CD4-positive, alpha-beta T cell (primary cell): ENCODE data around the gene SAC3D1. TPM values are rescaled to one million over a fixed set of nuclear protein-coding genes. Genes with fewer than 3 reads are reported as not detected.

ENCODE experiments used
- ATAC-seq: fragments of 200-7000 bp; cut with Tn5 transposase; one replicate; pipeline ENCODE4 v1.10.0; 2022; ENCODE audit warnings: mild to moderate bottlenecking; ENCODE audit not compliant: poor library complexity
- CTCF ChIA-PET: fragments of 350-600 bp; sonication (Branson Sonifier 250); formaldehyde crosslinking; loops from one replicate; lab custom pipeline; 2021; ENCODE audit warnings: antibody characterized with exemption, inconsistent platforms; lab: Charles Lee
- POLR2A ChIA-PET: fragments of 350-600 bp; sonication (Branson Sonifier 250); formaldehyde crosslinking; loops from one replicate; lab custom pipeline; 2021; ENCODE audit warnings: antibody characterized with exemption, inconsistent platforms; lab: Charles Lee
- DNase-seq, 14 experiments: peaks; one replicate each; pipeline ENCODE4 v3.0.0-alpha.2; 2013 to 2020; ENCODE audit warnings: mixed read lengths in 2 of 14
- H3K27ac ChIP-seq, 2 donors: one replicate each; pipeline versions ENCODE4 v1.5.1 to v1.7.0; 2013; ENCODE audit warnings: low read length in 2 of 2, low read depth in 1 of 2, mild to moderate bottlenecking in 1 of 2
- H3K27me3 ChIP-seq, 2 experiments: 1 replicate in 1 of 2; 2 replicates in 1 of 2; pipeline versions ENCODE4 v1.6.1 to v1.7.0; 2013; ENCODE audit warnings: low read length in 2 of 2, control low read depth in 1 of 2, mild to moderate bottlenecking in 1 of 2, moderate library complexity in 1 of 2; ENCODE audit not compliant: insufficient read depth in 2 of 2, control insufficient read depth in 1 of 2
- H3K36me3 ChIP-seq: one replicate; pipeline ENCODE4 v1.6.1; 2013; ENCODE audit warnings: low read length, control low read depth; ENCODE audit not compliant: insufficient read depth
- H3K4me1 ChIP-seq: one replicate; pipeline ENCODE4 v1.6.1; 2013; ENCODE audit warnings: low read length, control low read depth; ENCODE audit not compliant: insufficient read depth
- H3K4me3 ChIP-seq: one replicate; pipeline ENCODE4 v1.5.1; 2013; ENCODE audit warnings: mild to moderate bottlenecking, low read length, moderate library complexity
- H3K9me3 ChIP-seq, 2 experiments: 1 replicate in 1 of 2; 2 replicates in 1 of 2; pipeline versions ENCODE4 v1.6.1 to v1.7.0; 2013; ENCODE audit warnings: low read length in 2 of 2, mild to moderate bottlenecking in 2 of 2, control low read depth in 1 of 2, moderate library complexity in 1 of 2; ENCODE audit not compliant: control insufficient read depth in 1 of 2, insufficient read depth in 1 of 2
- H3K27ac Mint-ChIP-seq: one replicate; pipeline ENCODE4 v1.8.0; 2020; ENCODE audit warnings: mixed read lengths
- H3K27me3 Mint-ChIP-seq: one replicate; pipeline ENCODE4 v1.8.0; 2021; ENCODE audit warnings: mixed read lengths
- H3K36me3 Mint-ChIP-seq: one replicate; pipeline ENCODE4 v1.8.0; 2021; ENCODE audit warnings: low read depth, mixed read lengths
- H3K4me1 Mint-ChIP-seq: one replicate; pipeline ENCODE4 v1.8.0; 2021; ENCODE audit warnings: low read depth, mixed read lengths
- H3K4me3 Mint-ChIP-seq: one replicate; pipeline ENCODE4 v1.8.0; 2020; ENCODE audit warnings: mild to moderate bottlenecking, mixed read lengths
- H3K9me3 Mint-ChIP-seq: one replicate; pipeline ENCODE4 v1.8.0; 2020; ENCODE audit warnings: mixed read lengths
- intact Hi-C, 2 experiments: fragments of 100-400 bp; cut with DNase I in 1 of 2; cut with micrococcal nuclease in 1 of 2; formaldehyde crosslinking; loops; one replicate each; pipeline versions ENCODE4 v1.15.1 to v1.9.0; 2023 to 2025; cut with DNase I, micrococcal nuclease
- polyA plus RNA-seq, 2 donors: library from polyadenylated mRNA; unstranded; fragments of 120-200 nt; gene quantifications; one replicate each; pipeline ENCODE4 v1.2.1, GENCODE V29; 2013
- total RNA-seq, 174 experiments: library from RNA in 2 of 174; stranded (reverse) in 2 of 174; gene quantifications; one replicate each; pipeline ENCODE4 v1.2.3 and lab custom pipeline; 2021 to 2026
- TF ChIP-seq, protein P1 (sequence below): fragments of 200-600 bp; IDR thresholded peaks from one replicate; pipeline ENCODE4 v1.8.0; 2022; ENCODE audit warnings: antibody characterized with exemption, mild to moderate bottlenecking

Gene SAC3D1
- total RNA-seq = under 1 TPM; 0.49 to 0.78 TPM
- 9.0 TPM for polyA plus RNA-seq (2013, experiment 1 of 2)
- polyA plus RNA-seq (2013, experiment 2 of 2) = 7.0 TPM
- total RNA-seq (lab: John Stamatoyannopoulos, UW) = 0.91 to 22.9 (median 5.9) reads per million in 172 experiments

DNA sequence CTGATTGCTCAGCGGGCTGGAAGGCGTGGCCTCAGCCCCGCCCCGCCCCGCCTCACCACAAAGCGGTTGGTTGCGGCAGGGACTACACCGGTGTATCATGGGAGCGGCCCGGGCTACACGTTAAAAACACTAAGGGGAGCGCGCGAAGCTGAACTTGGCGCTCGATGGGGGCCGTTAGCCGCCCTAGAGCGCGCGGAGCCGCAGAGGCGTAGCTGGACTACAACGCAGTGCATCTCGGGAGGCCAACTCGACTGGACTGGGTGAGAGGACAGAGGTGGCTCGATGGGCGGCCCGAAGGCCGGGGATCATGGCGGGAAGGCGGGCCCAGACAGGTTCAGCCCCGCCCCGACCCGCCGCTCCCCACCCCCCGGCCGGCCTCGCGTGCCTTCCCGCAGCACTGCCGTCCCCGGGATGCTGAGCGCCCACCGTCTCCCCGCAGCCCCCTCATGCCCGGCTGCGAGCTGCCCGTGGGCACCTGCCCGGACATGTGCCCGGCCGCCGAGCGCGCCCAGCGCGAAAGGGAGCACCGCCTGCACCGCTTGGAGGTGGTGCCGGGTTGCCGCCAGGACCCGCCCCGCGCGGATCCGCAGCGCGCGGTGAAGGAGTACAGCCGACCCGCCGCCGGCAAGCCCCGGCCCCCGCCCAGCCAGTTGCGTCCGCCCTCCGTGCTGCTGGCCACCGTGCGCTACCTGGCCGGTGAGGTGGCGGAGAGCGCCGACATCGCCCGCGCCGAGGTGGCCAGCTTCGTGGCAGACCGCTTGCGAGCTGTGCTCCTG, at the start of gene SAC3D1:
Gene SAC3D1, plus strand, starts transcription at position 364 of the 776 bp plus-strand sequence. Its CDS starts 83 bp downstream, at position 447.
- ChIA-PET CTCF (interaction anchor here (0.8 to 2.6 kb wide), 5 partner anchors 12 to 76 kb away, joined by 3 to 20 read pairs (median 4); partner anchors contain the start of genes ARL2, SNX15, TM7SF2 and ZNHIT2), POLR2A (interaction anchor here (0.6 to 2.3 kb wide), 15 partner anchors 9 to 262 kb away, joined by 3 to 18 read pairs (median 6); partner anchors contain the start of genes ARL2, ATG2A, CDCA5 and FAU)
- H3K27me3 Mint-ChIP-seq = no peaks in the 10 kb centered on the region
- ATAC-seq = peak; percentile 87
- Histone ChIP-seq H3K4me3 (peak within 1 kb of the TSS; percentile 82), H3K36me3 (peaks cover 16% of the 10 kb centered on the region), H3K4me1 (peaks cover 32% of the 10 kb centered on the region), H3K27me3 (no peaks in the 10 kb centered on the region), H3K9me3 (no peaks in the 10 kb centered on the region), H3K27ac (peak within 1 kb of the TSS; percentile 56 to 84)
- H3K36me3 Mint-ChIP-seq = peaks cover 24% of the 10 kb centered on the region
- no peaks in the 10 kb centered on the region for H3K9me3 Mint-ChIP-seq
- H3K4me3 Mint-ChIP-seq = peak within 1 kb of the TSS; percentile 98
- peak; percentile 70 to 95 (median 80) for DNase-seq
- intact Hi-C loops = loop anchor here (1.0 to 2.0 kb wide), 3 partner anchors 14 to 44 kb away; partner anchors contain the start of genes SNX15 (in 2 of the 2), ARL2 (in 1 of the 2), CDCA5 (in 1 of the 2) and ZFPL1 (in 1 of the 2)
- peak within 1 kb of the TSS; percentile 93 for H3K27ac Mint-ChIP-seq
- TF ChIP-seq, protein P1, sequence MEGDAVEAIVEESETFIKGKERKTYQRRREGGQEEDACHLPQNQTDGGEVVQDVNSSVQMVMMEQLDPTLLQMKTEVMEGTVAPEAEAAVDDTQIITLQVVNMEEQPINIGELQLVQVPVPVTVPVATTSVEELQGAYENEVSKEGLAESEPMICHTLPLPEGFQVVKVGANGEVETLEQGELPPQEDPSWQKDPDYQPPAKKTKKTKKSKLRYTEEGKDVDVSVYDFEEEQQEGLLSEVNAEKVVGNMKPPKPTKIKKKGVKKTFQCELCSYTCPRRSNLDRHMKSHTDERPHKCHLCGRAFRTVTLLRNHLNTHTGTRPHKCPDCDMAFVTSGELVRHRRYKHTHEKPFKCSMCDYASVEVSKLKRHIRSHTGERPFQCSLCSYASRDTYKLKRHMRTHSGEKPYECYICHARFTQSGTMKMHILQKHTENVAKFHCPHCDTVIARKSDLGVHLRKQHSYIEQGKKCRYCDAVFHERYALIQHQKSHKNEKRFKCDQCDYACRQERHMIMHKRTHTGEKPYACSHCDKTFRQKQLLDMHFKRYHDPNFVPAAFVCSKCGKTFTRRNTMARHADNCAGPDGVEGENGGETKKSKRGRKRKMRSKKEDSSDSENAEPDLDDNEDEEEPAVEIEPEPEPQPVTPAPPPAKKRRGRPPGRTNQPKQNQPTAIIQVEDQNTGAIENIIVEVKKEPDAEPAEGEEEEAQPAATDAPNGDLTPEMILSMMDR = no peak
- peaks cover 20% of the 10 kb centered on the region for H3K4me1 Mint-ChIP-seq

DNA sequence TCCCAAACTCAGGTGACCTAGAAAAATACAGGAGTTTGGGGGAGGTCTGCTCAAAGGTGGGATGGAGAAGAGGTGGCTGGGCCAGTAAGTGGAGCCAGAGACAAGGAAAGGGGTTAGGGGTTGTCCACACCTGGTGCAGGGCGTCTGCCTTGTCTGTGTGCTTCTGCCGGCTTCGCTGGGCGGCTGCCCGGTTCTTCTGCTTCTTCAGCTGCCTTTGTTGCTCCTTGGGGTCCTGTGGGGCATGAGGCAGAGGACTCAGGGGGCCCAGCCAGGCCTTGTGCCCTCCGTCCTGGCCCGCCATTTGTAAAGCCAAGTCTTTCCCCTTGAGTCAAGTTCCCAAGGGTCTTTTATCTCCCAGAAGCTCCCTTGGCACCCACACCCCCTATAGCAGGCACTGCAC, 46.7 kb upstream of the SAC3D1 start:
- Histone ChIP-seq H3K27ac (no peak overlapping the region), H3K27me3 (no peaks in the 10 kb centered on the region), H3K4me1 (peaks cover 27% of the 10 kb centered on the region), H3K36me3 (no peaks in the 10 kb centered on the region), H3K4me3 (no peak overlapping the region), H3K9me3 (no peaks in the 10 kb centered on the region)
- ATAC-seq (no peak), DNase-seq (no peak)
- ChIA-PET POLR2A (no interaction called here), CTCF (no interaction called here)
- Mint-ChIP-seq H3K27me3 (no peaks in the 10 kb centered on the region), H3K36me3 (no peaks in the 10 kb centered on the region), H3K4me3 (no peak overlapping the region), H3K9me3 (no peaks in the 10 kb centered on the region), H3K27ac (no peak overlapping the region), H3K4me1 (peaks cover 8% of the 10 kb centered on the region)
- TF ChIP-seq, protein P1 = no peak
- intact Hi-C loops = loop anchor here in 1 of 2 experiments (5.0 kb wide), 1 partner anchor 52 kb away; no protein-coding TSS in a partner anchor

DNA sequence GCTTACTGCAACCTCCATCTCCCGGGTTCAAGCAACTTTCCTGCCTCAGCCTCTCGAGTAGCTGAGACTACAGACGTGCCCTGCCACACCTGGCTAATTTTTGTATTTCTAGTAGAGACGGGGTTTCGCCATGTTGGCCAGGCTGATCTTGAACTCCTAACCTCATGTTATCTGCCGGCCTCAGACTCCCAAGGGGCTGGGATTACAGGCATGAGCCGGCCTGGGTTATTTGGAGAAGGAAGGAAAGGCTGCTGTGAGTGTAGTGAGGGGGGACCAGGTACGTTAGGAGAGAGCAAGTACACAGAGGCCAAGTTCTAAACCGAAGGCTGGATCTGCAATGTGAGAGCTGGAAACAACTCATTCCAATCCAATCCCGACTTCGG, 44.7 kb upstream of the SAC3D1 start:
- H3K36me3 ChIP-seq = no peaks in the 10 kb centered on the region
- H3K27ac Mint-ChIP-seq = no peak overlapping the region
- ChIA-PET CTCF (no interaction called here), POLR2A (interaction anchor here (1.2 kb wide), 1 partner anchor 17 kb away, joined by 3 read pairs; no protein-coding TSS in a partner anchor)
- H3K4me1 ChIP-seq = peaks cover 17% of the 10 kb centered on the region
- TF ChIP-seq, protein P1 = no peak
- no peaks in the 10 kb centered on the region for H3K4me1 Mint-ChIP-seq
- no peaks in the 10 kb centered on the region for H3K9me3 Mint-ChIP-seq
- no peaks in the 10 kb centered on the region for H3K36me3 Mint-ChIP-seq
- H3K9me3 ChIP-seq = no peaks in the 10 kb centered on the region
- no peak overlapping the region for H3K27ac ChIP-seq
- H3K27me3 Mint-ChIP-seq = no peaks in the 10 kb centered on the region
- DNase-seq (no peak), ATAC-seq (no peak)
- no peaks in the 10 kb centered on the region for H3K27me3 ChIP-seq
- no peak overlapping the region for H3K4me3 Mint-ChIP-seq
- H3K4me3 ChIP-seq = peak overlapping the region; percentile 3
- intact Hi-C loops = no loop called here
